Measurements from ENCODE around the gene ZBTB32.

ZBTB32 gene

DNA sequence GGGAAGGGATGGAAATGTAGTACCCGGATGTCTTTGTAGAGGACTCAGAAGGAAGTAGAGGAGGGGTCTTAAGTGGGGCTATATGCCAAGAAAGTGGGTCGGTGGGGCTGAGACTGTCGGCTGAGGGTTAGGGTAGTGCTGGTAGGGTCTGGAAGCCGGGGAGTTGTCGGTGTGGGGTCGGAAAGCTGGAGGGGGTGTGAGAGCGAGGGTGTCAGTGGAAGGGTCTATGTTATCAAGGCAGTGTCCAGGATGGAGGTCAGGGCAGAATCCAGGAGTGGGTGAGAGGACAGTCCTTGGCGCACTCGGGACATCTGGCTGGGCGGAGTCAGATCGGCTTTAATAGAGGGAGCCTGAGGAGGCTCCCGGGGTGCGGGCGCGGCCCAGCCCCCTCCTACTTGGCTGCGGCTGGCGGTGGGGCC is 50.8 kb downstream of the ZBTB32 start:
- no peak for DNase-seq

GRCh38 chr19:35755550-35756376 is 51.4 kb downstream of the ZBTB32 start:
- DNase-seq, result peak; percentile 38

- DNase-seq, result no peak
Observed at GRCh38 chr19:35756377-35757230, 52.2 kb downstream of the ZBTB32 start, which contains the start of gene HSPB6. Gene HSPB6, minus strand, starts transcription at chr19:35757029. Its CDS starts 21 bp downstream, at chr19:35757008.

DNA sequence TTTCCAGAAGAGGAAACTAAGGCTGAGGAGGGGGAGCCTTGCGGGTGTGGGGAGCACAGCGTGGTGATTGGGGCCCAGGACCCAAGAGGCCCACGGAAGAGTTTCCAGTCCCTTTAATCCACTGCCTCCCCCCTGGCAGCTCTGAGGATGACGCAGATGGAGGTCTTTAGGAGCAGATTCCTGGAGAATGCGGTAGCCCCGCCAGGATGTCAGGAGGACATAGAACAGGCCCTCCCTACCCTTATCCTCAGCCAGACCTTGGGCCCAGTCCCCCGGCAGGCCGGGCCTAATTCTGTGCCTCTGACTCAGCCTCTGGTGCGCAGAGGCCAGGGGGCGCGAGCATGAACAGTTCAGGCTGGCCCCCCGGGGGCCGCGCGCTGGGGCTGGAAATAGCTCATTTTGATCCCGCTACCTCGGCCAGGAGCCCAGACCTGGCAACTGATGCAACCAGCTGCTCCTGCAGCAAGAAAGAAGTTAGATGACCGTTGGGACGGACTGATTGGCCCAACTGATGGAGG is 52.9 kb downstream of the ZBTB32 start:
- no peak for DNase-seq

GRCh38 chr19:35757749-35758608 is 53.6 kb downstream of the ZBTB32 start, which contains the start of gene PROSER3:
Gene PROSER3, plus strand, starts transcription at chr19:35758176. Its CDS starts 40 bp downstream, at chr19:35758216.
- peak; percentile 95 for DNase-seq

GRCh38 chr19:35759697-35760096 is 55.3 kb downstream of the ZBTB32 start:
- no peak for DNase-seq

GRCh38 chr19:35760711-35761349 is 56.5 kb downstream of the ZBTB32 start:
- no peak for DNase-seq

DNA sequence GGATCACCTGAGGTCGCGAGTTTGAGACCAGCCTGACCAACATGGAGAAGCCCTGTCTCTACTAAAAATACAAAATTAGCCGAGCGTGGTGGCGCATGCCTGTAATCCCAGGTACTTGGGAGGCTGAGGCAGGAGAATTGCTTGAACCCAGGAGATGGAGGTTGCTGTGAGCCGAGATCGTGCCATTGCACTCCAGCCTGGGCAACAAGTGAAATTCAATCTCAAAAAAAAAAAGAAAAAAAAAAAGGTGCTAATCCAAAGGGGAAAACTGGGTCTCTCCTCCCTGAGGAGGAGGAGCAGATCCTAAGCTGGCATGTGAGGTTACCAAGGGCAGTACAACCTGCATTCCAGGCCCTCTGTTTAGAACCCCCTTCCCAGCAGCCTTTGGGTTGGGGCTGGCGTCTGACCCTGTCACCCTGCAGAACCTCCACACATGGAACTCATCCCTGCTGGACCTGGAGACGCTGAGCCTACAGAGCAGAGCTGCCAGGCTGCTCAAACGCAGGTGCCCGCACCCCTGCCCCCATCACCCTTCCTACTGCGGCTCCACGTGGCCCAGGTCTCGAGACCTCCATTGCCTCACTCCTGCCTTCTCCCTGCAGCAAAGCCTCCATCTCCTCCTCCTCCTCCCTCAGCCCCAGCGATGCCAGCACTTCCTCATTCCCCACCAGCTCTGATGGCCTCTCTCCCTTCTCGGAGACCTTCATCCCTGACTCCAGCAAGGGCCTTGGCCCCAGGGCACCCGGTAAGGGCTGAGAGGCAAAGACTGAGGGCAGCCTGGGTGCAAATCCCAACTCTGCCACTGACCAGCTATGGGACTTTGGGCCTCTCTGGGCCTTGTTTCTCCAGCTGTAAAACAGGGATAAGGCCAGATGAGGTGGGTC is 60.3 kb downstream of the ZBTB32 start:
- no peak for DNase-seq

Data from T-helper 9 cell (primary cell).